IgD-negative memory B cell (primary cell): ENCODE measurements around the gene ZNF280C. TPM values are rescaled to one million over a fixed set of nuclear protein-coding genes. Genes with fewer than 3 reads are reported as not detected.

Experiments used
- H3K27ac Mint-ChIP-seq, 3 donors: one replicate each; pipeline ENCODE4 v1.8.0; 2020 to 2022; ENCODE audit warnings: mild to moderate bottlenecking in 3 of 3, mixed read lengths in 3 of 3, moderate library complexity in 1 of 3
- H3K27me3 Mint-ChIP-seq: one replicate; pipeline ENCODE4 v1.8.0; 2021; ENCODE audit warnings: mixed read lengths
- H3K36me3 Mint-ChIP-seq: one replicate; pipeline ENCODE4 v1.8.0; 2020; ENCODE audit warnings: mild to moderate bottlenecking, mixed read lengths
- H3K4me1 Mint-ChIP-seq, 3 donors: one replicate each; pipeline ENCODE4 v1.8.0; 2020 to 2022; ENCODE audit warnings: mixed read lengths in 3 of 3, mild to moderate bottlenecking in 1 of 3
- H3K4me3 Mint-ChIP-seq, 4 donors: one replicate each; pipeline ENCODE4 v1.8.0; 2020 to 2022; ENCODE audit warnings: mild to moderate bottlenecking in 4 of 4, mixed read lengths in 4 of 4, moderate library complexity in 3 of 4
- H3K9me3 Mint-ChIP-seq, 3 donors: one replicate each; pipeline ENCODE4 v1.8.0; 2020 to 2021; ENCODE audit warnings: mixed read lengths in 3 of 3, mild to moderate bottlenecking in 1 of 3
- polyA plus RNA-seq: library from polyadenylated mRNA; unstranded; fragments of 300-500 nt; fragmentation: Illumina TruSeq; gene quantifications from one replicate; pipeline ENCODE4 v1.2.3, GENCODE V29; 2021

ZNF280C gene, protein sequence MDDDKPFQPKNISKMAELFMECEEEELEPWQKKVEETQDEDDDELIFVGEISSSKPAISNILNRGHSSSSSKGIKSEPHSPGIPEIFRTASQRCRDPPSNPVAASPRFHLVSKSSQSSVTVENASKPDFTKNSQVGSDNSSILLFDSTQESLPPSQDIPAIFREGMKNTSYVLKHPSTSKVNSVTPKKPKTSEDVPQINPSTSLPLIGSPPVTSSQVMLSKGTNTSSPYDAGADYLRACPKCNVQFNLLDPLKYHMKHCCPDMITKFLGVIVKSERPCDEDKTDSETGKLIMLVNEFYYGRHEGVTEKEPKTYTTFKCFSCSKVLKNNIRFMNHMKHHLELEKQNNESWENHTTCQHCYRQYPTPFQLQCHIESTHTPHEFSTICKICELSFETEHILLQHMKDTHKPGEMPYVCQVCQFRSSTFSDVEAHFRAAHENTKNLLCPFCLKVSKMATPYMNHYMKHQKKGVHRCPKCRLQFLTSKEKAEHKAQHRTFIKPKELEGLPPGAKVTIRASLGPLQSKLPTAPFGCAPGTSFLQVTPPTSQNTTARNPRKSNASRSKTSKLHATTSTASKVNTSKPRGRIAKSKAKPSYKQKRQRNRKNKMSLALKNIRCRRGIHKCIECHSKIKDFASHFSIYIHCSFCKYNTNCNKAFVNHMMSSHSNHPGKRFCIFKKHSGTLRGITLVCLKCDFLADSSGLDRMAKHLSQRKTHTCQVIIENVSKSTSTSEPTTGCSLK
- polyA plus RNA-seq, result 1.9 TPM

DNA sequence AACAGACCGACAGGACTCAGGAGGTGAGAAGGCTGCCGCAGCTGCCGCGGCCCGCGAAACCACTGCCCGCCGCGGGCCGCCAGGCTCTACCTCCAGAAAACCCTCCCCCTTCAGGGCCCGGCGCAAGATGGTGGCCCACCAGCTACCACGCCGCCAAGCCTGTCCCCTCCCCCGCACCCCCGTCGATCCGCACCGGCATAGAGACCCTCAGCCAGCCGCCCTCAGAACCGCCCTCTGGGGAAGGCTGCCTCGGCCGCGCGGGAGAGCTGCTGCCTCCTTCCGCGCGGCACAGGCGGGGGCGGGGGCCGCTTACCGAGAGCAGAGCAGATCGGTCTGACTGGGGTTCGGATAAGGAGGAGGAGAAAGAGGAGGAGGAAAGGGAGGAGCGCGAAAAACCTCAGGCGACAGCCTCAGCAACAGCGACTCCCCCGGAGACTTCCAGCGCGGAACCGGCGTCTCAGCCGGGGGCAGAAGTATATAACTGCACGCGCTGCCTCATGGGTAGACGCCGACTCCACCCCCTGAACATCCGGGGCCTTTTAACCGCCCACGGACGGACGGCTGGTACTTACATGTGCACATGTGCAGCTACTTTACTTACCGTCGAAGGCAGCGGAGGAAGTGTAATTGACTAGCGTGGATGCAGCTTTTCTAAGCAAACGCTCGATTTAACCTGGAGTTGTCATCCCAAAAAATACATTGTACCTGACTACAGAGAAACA lies at the start of gene ZNF280C:
TSS of gene ZNF280C (minus strand) at position 451 of the 722 bp plus-strand sequence. CDS start 8,450 bp downstream, outside the sequence.
- Mint-ChIP-seq H3K27ac (peak within 1 kb of the TSS; percentile 85 to 93 (median 86)), H3K36me3 (no peaks in the 10 kb centered on the region), H3K27me3 (peaks cover 1% of the 10 kb centered on the region), H3K9me3 (peaks cover 0 to 2% (median 0%) of the 10 kb centered on the region in 3 donors), H3K4me1 (peaks cover 2 to 9% (median 7%) of the 10 kb centered on the region in 3 donors), H3K4me3 (peak within 1 kb of the TSS; percentile 87 to 96 (median 94))

DNA sequence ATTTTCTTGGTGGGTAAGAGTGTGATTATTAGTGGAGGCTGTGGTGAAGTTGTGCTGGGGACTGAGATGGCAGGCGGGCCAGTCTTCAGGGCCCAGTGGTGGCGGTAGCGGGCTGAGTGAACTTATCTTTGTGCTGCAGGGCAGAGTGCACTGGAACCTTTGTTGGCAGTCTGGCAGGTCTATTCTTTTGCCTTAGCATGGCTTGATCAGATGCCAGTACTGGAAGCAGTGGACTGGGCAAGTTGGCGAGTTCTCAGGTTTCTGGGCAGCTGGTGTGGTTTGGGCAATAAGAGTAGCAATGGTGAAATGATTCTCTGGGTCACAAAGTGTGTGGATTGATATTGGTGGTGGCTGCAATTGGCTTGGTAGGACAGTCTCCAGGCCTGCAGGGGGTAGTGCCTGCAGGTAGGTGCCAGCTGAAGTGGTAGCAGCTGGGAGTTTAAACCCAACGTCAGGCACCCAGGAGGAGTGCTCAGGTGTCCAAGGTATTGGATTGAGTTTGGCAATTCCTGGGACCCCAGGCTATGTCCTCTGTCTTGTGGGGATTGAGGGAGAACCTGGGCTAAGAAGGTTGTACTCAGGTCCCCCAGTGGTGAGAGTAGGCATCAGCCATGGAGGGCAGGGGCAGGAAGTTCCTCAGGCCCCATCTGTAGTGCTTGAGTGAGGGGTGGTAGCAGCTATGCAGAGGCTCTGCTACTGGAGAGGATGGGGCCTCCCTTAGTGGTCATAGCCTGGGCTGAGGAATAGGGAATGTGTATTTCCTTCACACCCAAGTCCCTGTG lies 36.1 kb upstream of the ZNF280C start:
- peaks cover 0 to 5% (median 3%) of the 10 kb centered on the region in 3 donors for H3K9me3 Mint-ChIP-seq
- no peak overlapping the region for H3K4me3 Mint-ChIP-seq
- no peak overlapping the region for H3K27ac Mint-ChIP-seq
- H3K4me1 Mint-ChIP-seq, result no peaks in the 10 kb centered on the region
- H3K27me3 Mint-ChIP-seq, result no peaks in the 10 kb centered on the region
- no peaks in the 10 kb centered on the region for H3K36me3 Mint-ChIP-seq

DNA sequence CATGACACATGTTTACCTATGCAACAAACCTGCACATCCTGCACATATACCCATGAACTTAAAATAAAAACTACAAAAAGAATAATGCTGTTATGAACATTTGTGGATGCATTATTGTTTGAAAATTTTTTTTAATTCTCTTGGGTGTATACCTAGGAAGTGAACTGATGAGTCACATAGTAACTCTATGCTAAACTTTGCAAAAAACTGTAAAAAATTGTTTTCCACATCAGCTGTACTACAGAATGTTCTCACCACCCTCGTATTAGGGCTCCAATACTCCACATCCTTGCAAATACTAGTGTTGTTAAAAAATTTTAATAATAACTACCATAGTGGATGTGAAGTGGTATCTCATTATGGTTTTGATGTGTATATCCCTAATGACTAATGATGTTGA lies 33.3 kb upstream of the ZNF280C start:
- Mint-ChIP-seq H3K9me3 (peaks cover 0 to 5% (median 3%) of the 10 kb centered on the region in 3 donors), H3K27me3 (no peaks in the 10 kb centered on the region), H3K4me3 (no peak overlapping the region), H3K4me1 (no peaks in the 10 kb centered on the region), H3K27ac (no peak overlapping the region), H3K36me3 (no peaks in the 10 kb centered on the region)

DNA sequence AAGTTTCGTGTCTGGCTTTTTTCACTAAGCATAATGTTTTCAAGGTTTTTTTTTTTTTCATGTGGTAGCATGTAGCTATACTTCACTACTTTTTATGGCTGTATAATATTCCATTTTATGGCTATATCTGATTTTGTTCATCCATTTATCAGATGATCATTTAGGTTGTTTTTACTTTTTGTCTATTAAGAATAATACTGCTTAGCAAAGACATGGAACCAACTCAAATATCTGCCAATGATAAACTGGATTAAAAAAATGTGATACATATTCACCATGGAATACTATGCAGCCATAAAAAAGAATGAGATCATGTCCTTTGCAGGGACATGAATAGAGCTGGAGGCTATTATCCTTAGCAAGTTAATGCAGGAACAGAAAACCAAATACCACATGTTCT lies 32.7 kb upstream of the ZNF280C start:
- Mint-ChIP-seq H3K4me1 (no peaks in the 10 kb centered on the region), H3K9me3 (peaks cover 0 to 5% (median 0%) of the 10 kb centered on the region in 3 donors), H3K27me3 (no peaks in the 10 kb centered on the region), H3K4me3 (no peak overlapping the region), H3K27ac (no peak overlapping the region), H3K36me3 (no peaks in the 10 kb centered on the region)

DNA sequence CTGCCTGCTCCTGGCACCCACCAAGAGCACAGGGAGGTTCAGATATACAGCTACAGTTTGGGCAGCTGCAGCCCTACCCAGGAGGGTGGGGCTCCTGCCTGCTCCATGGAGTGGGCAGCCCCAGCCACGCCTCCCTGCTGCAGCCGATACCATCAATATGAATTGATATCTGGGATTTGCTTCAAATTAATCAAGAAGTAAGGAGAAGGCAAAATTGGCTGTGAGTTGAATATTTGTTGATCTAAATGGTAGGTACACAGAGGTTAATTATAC lies 31.2 kb upstream of the ZNF280C start:
- Mint-ChIP-seq H3K4me1 (no peaks in the 10 kb centered on the region), H3K27me3 (no peaks in the 10 kb centered on the region), H3K27ac (no peak overlapping the region), H3K9me3 (peaks cover 0 to 5% (median 0%) of the 10 kb centered on the region in 3 donors), H3K4me3 (no peak overlapping the region), H3K36me3 (no peaks in the 10 kb centered on the region)

DNA sequence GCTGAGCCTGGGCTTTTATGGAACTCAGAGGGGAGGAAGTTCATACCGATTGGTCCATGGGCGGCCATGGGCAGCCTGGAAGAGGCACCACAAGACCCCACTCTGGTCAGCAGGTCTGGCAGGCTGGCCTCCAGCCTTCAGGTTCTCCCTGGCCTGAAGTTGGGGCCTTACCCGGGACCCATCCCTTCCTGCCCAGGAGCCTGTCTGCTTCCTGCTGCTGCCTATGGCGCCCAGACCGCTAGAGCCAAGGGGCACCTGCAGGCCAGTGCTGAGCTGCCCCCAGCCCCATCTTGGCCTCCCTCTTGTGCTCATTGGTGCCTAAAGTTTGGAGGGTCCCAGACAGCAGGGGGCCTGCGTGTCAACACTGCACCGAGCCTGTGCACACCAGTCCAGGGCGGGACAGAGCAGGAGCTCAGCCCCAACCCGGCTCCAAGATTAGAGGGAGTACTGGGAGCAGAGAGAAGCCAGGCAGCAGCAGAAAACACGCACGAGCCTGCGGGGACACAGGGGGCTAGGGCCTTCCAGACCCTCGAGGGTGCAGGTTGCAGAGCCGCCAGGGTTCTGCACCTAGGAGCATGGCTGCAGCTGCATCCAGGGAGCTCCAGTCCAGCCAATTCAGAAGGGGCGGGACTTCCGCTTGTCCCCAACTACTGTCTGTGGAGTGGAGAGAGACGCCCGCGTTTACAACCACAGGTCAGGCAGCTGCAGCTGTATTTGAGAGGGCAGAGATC lies 30.7 kb upstream of the ZNF280C start:
- Mint-ChIP-seq H3K36me3 (no peaks in the 10 kb centered on the region), H3K4me1 (no peaks in the 10 kb centered on the region), H3K4me3 (no peak overlapping the region), H3K27ac (no peak overlapping the region), H3K27me3 (no peaks in the 10 kb centered on the region), H3K9me3 (peaks cover 0 to 5% (median 0%) of the 10 kb centered on the region in 3 donors)

DNA sequence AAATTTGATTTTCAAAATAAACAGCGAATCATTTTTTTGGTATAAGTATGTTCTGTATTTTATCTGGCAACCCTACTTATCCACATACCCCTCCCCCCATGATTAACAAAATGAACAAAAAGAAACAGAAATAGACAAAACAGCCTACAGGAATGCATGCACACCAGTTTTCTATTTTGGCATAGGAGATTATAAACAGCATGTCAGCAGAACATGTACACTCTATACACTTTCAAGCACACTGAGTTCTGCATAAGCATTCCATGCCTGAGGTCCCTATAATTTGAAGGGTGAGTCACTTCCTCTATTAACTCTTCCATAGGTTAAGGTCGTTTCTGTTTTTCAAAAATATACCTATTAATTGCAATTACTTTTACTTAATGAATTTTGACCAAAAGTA lies 28.0 kb upstream of the ZNF280C start:
- Mint-ChIP-seq H3K4me3 (no peak overlapping the region), H3K9me3 (peaks cover 0 to 4% (median 0%) of the 10 kb centered on the region in 3 donors), H3K27ac (no peak overlapping the region), H3K36me3 (no peaks in the 10 kb centered on the region), H3K27me3 (peaks cover 2% of the 10 kb centered on the region), H3K4me1 (no peaks in the 10 kb centered on the region)

DNA sequence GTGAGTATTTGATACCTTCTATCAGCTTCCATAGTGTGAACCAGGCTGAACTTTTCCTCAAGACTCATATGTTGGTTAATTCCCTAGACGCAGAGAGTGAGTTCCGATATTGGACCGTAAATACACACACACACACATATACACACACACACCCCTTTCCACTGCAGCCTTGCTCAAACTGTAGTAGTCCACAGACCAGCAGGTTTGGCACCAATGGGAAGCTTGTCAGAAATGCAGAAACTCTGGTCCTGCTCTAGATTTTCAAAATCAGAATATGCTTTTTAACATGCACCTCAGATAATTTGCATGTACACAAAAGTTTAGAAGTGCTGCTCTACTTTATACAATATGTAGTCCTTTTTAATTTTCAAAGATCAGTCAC lies 27.6 kb upstream of the ZNF280C start:
- H3K27me3 Mint-ChIP-seq, result peaks cover 2% of the 10 kb centered on the region
- no peak overlapping the region for H3K4me3 Mint-ChIP-seq
- H3K27ac Mint-ChIP-seq, result no peak overlapping the region
- no peaks in the 10 kb centered on the region for H3K4me1 Mint-ChIP-seq
- H3K36me3 Mint-ChIP-seq, result no peaks in the 10 kb centered on the region
- H3K9me3 Mint-ChIP-seq, result peaks cover 0 to 1% (median 0%) of the 10 kb centered on the region in 3 donors

DNA sequence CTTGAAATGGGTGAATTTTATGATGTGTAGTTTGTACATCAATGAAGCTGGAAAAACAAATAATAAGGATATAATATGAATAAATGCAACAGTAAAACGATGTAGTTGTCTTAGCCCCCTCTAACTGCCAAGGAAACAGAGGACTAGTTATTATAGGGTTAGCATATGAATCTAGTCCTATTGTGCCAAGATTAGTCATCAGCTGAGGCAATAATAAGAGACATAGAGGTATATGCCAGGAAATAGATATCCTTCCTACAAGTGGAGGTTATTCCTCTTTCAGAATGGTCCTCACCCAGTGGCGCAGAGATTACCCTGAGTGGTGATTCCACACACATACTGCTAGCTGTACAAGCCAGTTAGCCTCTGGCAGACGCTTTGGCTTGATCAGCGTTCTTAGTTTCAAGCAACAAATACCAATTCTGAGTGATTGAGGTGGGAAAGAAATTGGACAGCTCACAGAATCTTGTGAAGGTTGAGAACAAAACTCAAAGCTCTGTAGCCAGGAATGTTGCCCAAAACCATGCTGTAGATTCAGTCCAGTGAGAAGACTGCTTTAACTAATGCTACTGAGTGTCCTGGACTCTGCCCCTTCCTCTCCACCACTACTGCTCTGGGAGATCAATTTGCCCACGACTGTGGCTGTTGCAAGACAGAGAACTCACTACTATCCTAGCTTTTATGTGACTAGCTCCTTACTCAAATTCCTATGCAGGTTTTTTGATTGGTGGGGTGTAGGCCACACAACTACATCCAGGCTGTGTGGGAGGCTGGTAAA lies 27.0 kb upstream of the ZNF280C start:
- Mint-ChIP-seq H3K27ac (no peak overlapping the region), H3K27me3 (peaks cover 2% of the 10 kb centered on the region), H3K4me3 (no peak overlapping the region), H3K4me1 (no peaks in the 10 kb centered on the region), H3K36me3 (no peaks in the 10 kb centered on the region), H3K9me3 (peaks cover 0 to 1% (median 0%) of the 10 kb centered on the region in 3 donors)

DNA sequence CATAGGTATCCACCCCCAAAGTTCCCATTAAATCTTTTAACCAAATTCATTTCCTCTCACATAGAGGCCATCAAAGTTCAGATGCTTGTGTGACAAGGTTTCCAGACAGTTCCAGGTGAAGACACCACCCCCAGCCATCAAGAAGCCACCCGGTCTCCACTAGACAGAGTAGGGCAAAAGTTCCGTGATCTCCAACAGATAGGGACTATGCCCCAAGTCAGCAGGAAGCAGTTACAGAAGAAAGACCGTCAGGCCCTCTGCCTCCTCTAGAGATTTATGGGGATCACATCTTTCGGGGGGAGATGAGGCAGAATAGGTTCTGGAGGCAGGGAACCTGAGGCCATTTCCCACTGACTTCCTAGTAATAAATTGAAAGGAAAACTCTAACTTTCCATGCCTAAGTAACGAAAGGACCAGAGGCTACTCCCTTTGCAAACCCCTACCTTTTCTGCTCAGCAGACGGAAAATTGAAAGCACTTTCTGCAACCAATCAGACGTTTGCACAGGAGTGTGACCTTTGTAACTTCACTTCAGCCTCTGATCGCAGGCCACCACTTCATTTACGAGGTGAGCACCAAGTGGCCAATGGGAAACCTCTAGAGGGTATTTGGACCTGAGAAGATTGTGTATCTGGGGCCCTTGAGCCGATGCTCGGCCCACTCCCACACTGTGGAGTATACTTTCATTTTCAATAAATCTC lies 18.5 kb upstream of the ZNF280C start:
- H3K27me3 Mint-ChIP-seq, result peaks cover 4% of the 10 kb centered on the region
- H3K36me3 Mint-ChIP-seq, result no peaks in the 10 kb centered on the region
- no peak overlapping the region for H3K27ac Mint-ChIP-seq
- peaks cover 0 to 2% (median 1%) of the 10 kb centered on the region in 3 donors for H3K9me3 Mint-ChIP-seq
- no peak overlapping the region for H3K4me3 Mint-ChIP-seq
- no peaks in the 10 kb centered on the region for H3K4me1 Mint-ChIP-seq

DNA sequence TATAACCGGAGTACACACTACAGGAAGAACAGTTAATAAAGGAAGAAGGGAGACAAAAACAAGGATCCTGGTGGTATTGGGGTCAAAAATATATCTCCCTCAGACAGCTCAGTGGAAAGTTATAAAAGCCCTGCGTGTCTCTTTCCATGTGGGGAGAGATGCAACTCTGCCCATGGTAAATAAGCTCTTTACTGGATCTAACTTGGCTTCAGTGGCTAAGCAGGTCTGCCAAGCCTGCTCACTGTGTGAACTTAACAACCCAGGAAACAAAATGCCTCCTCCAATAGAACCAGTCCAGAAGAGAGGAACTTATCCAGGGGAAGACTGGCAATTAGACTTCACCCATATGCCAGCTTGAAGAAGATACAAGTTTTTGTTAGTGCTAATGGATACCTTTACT lies 17.0 kb upstream of the ZNF280C start:
- Mint-ChIP-seq H3K27ac (no peak overlapping the region), H3K27me3 (peaks cover 4% of the 10 kb centered on the region), H3K4me3 (no peak overlapping the region), H3K4me1 (no peaks in the 10 kb centered on the region), H3K9me3 (peaks cover 0 to 2% (median 0%) of the 10 kb centered on the region in 3 donors), H3K36me3 (no peaks in the 10 kb centered on the region)

DNA sequence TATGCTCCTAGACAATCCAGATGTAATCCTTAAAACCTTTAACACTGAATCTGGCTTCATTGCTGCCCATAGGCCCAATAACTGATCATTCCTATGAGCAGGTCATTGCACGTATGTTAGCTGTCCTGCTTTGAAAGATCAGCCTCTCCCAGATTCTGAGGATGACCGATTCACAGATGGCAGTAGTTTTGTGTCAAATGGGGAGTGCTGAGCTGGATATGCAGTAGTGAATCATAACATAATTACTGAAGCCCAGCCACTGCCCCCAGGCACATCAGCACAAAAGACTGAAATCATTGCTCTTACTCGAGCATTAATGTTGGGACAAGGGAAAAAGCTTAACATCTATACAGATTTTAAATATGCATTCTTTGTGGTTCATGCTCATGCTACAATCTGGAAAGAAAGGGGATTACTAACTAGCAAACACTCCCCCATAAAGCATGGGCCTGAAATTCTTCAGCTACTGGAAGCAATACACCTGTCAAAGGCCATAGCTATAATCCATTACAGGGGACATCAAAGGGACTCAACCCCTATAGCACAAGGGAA lies 16.4 kb upstream of the ZNF280C start:
- no peaks in the 10 kb centered on the region for H3K4me1 Mint-ChIP-seq
- H3K27me3 Mint-ChIP-seq, result peaks cover 6% of the 10 kb centered on the region
- no peaks in the 10 kb centered on the region for H3K36me3 Mint-ChIP-seq
- H3K27ac Mint-ChIP-seq, result no peak overlapping the region
- peaks cover 0 to 2% (median 0%) of the 10 kb centered on the region in 3 donors for H3K9me3 Mint-ChIP-seq
- H3K4me3 Mint-ChIP-seq, result no peak overlapping the region

DNA sequence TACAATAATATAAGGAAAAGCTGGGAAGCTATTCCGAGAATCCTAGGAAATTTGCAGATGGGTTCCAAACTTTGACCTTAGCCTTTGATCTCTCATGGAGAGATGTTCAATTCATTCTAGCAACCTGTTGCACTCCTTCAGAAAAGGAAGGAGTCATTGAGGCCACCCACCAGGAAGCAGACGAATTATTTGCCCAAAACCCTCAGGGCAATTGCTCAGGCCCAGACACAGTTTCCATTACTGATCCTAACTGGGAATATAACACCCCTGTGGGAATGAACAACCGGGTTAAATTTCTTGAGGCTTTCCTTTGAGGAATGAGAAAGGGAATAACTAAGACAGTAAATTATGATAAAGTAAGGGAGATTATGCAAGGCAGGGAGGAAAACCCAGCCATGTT lies 13.5 kb upstream of the ZNF280C start:
- Mint-ChIP-seq H3K36me3 (no peaks in the 10 kb centered on the region), H3K4me3 (no peak overlapping the region), H3K4me1 (peaks cover 0 to 3% (median 0%) of the 10 kb centered on the region in 3 donors), H3K9me3 (no peaks in the 10 kb centered on the region), H3K27me3 (peaks cover 9% of the 10 kb centered on the region), H3K27ac (no peak overlapping the region)
